GM19438 (cell line): Measurements from ENCODE around the gene RHCE.
A peak's percentile ranks its signal among the peaks of the same experiment; 100 is the strongest.
"Not testable (repeated sequence)": the region's sequence is repeated elsewhere in the genome, so short reads cannot be mapped to it uniquely, and the experiment has no call there.

Source experiments
- ATAC-seq: cut with Tn5 transposase; IDR thresholded peaks from one replicate; pipeline ENCODE4 v1.9.1; 2021; ENCODE audit warnings: low read depth; ENCODE audit not compliant: unreplicated experiment

Gene RHCE

GRCh38 chr1:25355841-25356395, 64.7 kb downstream of the RHCE start:
- no peak for ATAC-seq

- no peak for ATAC-seq
These were observed 71.0 kb downstream of the RHCE start for GRCh38 chr1:25349606-25350005.

GRCh38 chr1:25347556-25347955, 73.1 kb downstream of the RHCE start:
- no peak for ATAC-seq

GRCh38 chr1:25343872-25344271, 76.8 kb downstream of the RHCE start:
- ATAC-seq = no peak

- ATAC-seq = no peak
These were observed 77.8 kb downstream of the RHCE start for GRCh38 chr1:25342846-25343245.

- no peak for ATAC-seq
These were observed 78.9 kb downstream of the RHCE start for GRCh38 chr1:25341746-25342145.

GRCh38 chr1:25338986-25339385, 81.6 kb downstream of the RHCE start:
- ATAC-seq = no peak

- ATAC-seq = peak; percentile 68
These were observed 82.2 kb downstream of the RHCE start, which contains the start of gene TMEM50A for GRCh38 chr1:25338188-25338981. Gene TMEM50A, plus strand, starts transcription at chr1:25338334. Its CDS starts 2,153 bp downstream, at chr1:25340487.

GRCh38 chr1:25337483-25338187, 83.0 kb downstream of the RHCE start:
- ATAC-seq = peak; percentile 34

- ATAC-seq = peak; percentile 39
These were observed 83.7 kb downstream of the RHCE start for GRCh38 chr1:25336922-25337354.

- not testable (repeated sequence) for ATAC-seq
These were observed 90.7 kb downstream of the RHCE start for GRCh38 chr1:25329950-25330349.

GRCh38 chr1:25329336-25329735, 91.3 kb downstream of the RHCE start:
- ATAC-seq = not testable (repeated sequence)

- not testable (repeated sequence) for ATAC-seq
These were observed 91.8 kb downstream of the RHCE start for GRCh38 chr1:25328791-25329185.

- not testable (repeated sequence) for ATAC-seq
These were observed 92.5 kb downstream of the RHCE start for GRCh38 chr1:25327864-25328790.

- ATAC-seq = not testable (repeated sequence)
These were observed 96.2 kb downstream of the RHCE start for GRCh38 chr1:25324407-25324806.

GRCh38 chr1:25322127-25322526, 98.5 kb downstream of the RHCE start:
- ATAC-seq = not testable (repeated sequence)

- ATAC-seq = not testable (repeated sequence)
These were observed 100.2 kb downstream of the RHCE start for GRCh38 chr1:25320314-25320938.

- ATAC-seq = not testable (repeated sequence)
These were observed 107.7 kb downstream of the RHCE start for GRCh38 chr1:25312806-25313470.
